SK-N-SH (cell line): ENCODE measurements around the gene ABHD4. TPM values are rescaled to one million over a fixed set of nuclear protein-coding genes. Genes with fewer than 3 reads are reported as not detected.
A peak's percentile ranks its signal among the peaks of the same experiment; 100 is the strongest.

Experiments used
- CTCF ChIA-PET: fragments of 300-600, 350-600 bp; formaldehyde crosslinking; extraction: SDS; loops from one replicate; lab custom pipeline; 2021; lab: Yijun Ruan, JAX
- POLR2A ChIA-PET: fragments of 350-600 bp; sonication (Branson Sonifier 250); formaldehyde crosslinking; extraction: SDS; loops from one replicate; lab custom pipeline; 2020; ENCODE audit warnings: antibody characterized with exemption, inconsistent platforms; lab: Yijun Ruan, JAX
- DNase-seq: peaks from one replicate; pipeline ENCODE4 v3.0.0; 2012
- H2AFZ ChIP-seq: fragments of 200-600 bp; sonication (generic); 2 replicates; pipeline ENCODE4 v1.8.1; 2016; ENCODE audit warnings: antibody characterized with exemption, mild to moderate bottlenecking, low read depth
- H3F3A ChIP-seq: fragments of 200-600 bp; sonication (generic); replicated peaks from 2 replicates; pipeline ENCODE3; 2016; ENCODE audit warnings: antibody characterized with exemption, mild to moderate bottlenecking; ENCODE audit not compliant: insufficient read depth
- H3K27ac ChIP-seq, 2 experiments: fragments of 200-500 bp in 1 of 2; fragments of 200-600 bp in 1 of 2; sonication (Bioruptor generic) in 1 of 2; sonication (generic), shearing (Covaris generic) in 1 of 2; 2 replicates each; pipeline versions ENCODE4 v1.5.1 to v1.6.1; 2014 to 2016; ENCODE audit warnings: low read depth in 2 of 2, inconsistent platforms in 1 of 2, low read length in 1 of 2, mild to moderate bottlenecking in 1 of 2, mixed read lengths in 1 of 2
- H3K27me3 ChIP-seq: fragments of 200-600 bp; sonication (generic), shearing (Covaris generic); 2 replicates; pipeline ENCODE4 v1.6.1; 2016; ENCODE audit warnings: mixed run types; ENCODE audit not compliant: insufficient read depth
- H3K36me3 ChIP-seq, 2 experiments: fragments of 200-500 bp in 1 of 2; fragments of 200-600 bp in 1 of 2; sonication (Bioruptor generic) in 1 of 2; sonication (generic) in 1 of 2; replicated peaks in 1 of 2; 2 replicates each; pipeline versions ENCODE3 to v1.5.1; 2014 to 2016; ENCODE audit warnings: low read length in 1 of 2, mild to moderate bottlenecking in 1 of 2; ENCODE audit not compliant: insufficient read depth in 2 of 2, control insufficient read depth in 1 of 2
- H3K4me1 ChIP-seq, 2 experiments: fragments of 200-500 bp in 1 of 2; fragments of 200-600 bp in 1 of 2; sonication (Bioruptor generic) in 1 of 2; sonication (generic), shearing (Covaris generic) in 1 of 2; 2 replicates each; pipeline versions ENCODE4 v1.5.1 to v1.6.1; 2014 to 2016; ENCODE audit warnings: low read depth in 1 of 2, low read length in 1 of 2, mixed run types in 1 of 2; ENCODE audit not compliant: insufficient read depth in 2 of 2, control insufficient read depth in 1 of 2
- H3K4me2 ChIP-seq: fragments of 200-600 bp; sonication (generic), shearing (Covaris generic); 2 replicates; pipeline ENCODE4 v1.6.1; 2017; ENCODE audit warnings: mixed run types
- H3K4me3 ChIP-seq, 2 experiments: fragments of 200-500 bp in 1 of 2; fragments of 200-600 bp in 1 of 2; sonication (Bioruptor generic) in 1 of 2; sonication (generic), shearing (Covaris generic) in 1 of 2; 2 replicates each; pipeline versions ENCODE4 v1.5.1 to v1.8.1; 2014 to 2016; ENCODE audit warnings: low read depth in 2 of 2, inconsistent platforms in 1 of 2, low read length in 1 of 2, mild to moderate bottlenecking in 1 of 2, mixed read lengths in 1 of 2, moderate library complexity in 1 of 2
- H3K79me2 ChIP-seq: fragments of 200-600 bp; sonication (generic); 2 replicates; pipeline ENCODE4 v1.8.1; 2017; ENCODE audit warnings: mild to moderate bottlenecking; ENCODE audit not compliant: insufficient read depth
- H3K9ac ChIP-seq: fragments of 200-600 bp; sonication (generic); 2 replicates; pipeline ENCODE4 v1.6.1; 2017; ENCODE audit warnings: mixed run types
- H3K9me2 ChIP-seq: fragments of 200-600 bp; sonication (generic); 2 replicates; pipeline ENCODE4 v1.6.1; 2017; ENCODE audit warnings: mixed run types
- H3K9me3 ChIP-seq: fragments of 200-600 bp; sonication (generic); 2 replicates; pipeline ENCODE4 v1.6.1; 2017; ENCODE audit warnings: mixed run types, mild to moderate bottlenecking, moderate library complexity
- H4K20me1 ChIP-seq: fragments of 200-600 bp; sonication (generic); 2 replicates; pipeline ENCODE4 v1.6.1; 2017; ENCODE audit warnings: mild to moderate bottlenecking, mixed run types; ENCODE audit not compliant: insufficient read depth
- EZH2phosphoT487 ChIP-seq: fragments of 200-600 bp; sonication (generic); IDR thresholded peaks from 2 replicates; pipeline ENCODE4 v1.6.1; 2017; ENCODE audit warnings: low read depth, mixed run types, mild to moderate bottlenecking, antibody characterized with exemption, moderate library complexity, borderline replicate concordance
- FOSL2 ChIP-seq: IDR thresholded peaks from 2 replicates; pipeline ENCODE4 v1.4.0; 2012; ENCODE audit warnings: low read depth, mild to moderate bottlenecking, moderate library complexity, borderline replicate concordance
- FOXM1 ChIP-seq: IDR thresholded peaks from 2 replicates; pipeline ENCODE4 v1.4.0; 2012; ENCODE audit warnings: low read depth, mild to moderate bottlenecking
- GABPA ChIP-seq: IDR thresholded peaks from 2 replicates; pipeline ENCODE4 v1.4.0; 2012; ENCODE audit warnings: low read depth, mild to moderate bottlenecking
- GATA2 ChIP-seq: sonication (generic); formaldehyde crosslinking; IDR thresholded peaks from 2 replicates; pipeline ENCODE4 v1.5.0; 2020; ENCODE audit warnings: mild to moderate bottlenecking, missing genetic modification reagents
- MXI1 ChIP-seq: IDR thresholded peaks from 2 replicates; pipeline ENCODE4 v1.6.1; 2012; ENCODE audit warnings: mild to moderate bottlenecking, low read depth, low read length, improper control_type of control experiment
- NFIC ChIP-seq: IDR thresholded peaks from 2 replicates; pipeline ENCODE4 v1.4.0; 2012; ENCODE audit warnings: borderline replicate concordance
- NRF1 ChIP-seq: IDR thresholded peaks from 2 replicates; pipeline ENCODE4 v1.6.1; 2012; ENCODE audit warnings: low read depth, mild to moderate bottlenecking, low read length
- POLR2AphosphoS5 ChIP-seq: IDR thresholded peaks from 2 replicates; pipeline ENCODE4 v1.6.1; 2012; ENCODE audit warnings: low read depth, low read length
- RCOR1 ChIP-seq: fragments of 150-350 bp; IDR thresholded peaks from 2 replicates; pipeline ENCODE4 v1.6.1; 2017; ENCODE audit warnings: antibody characterized with exemption, low read length
- RFX5 ChIP-seq: IDR thresholded peaks from 2 replicates; pipeline ENCODE4 v1.6.1; 2012; ENCODE audit warnings: mild to moderate bottlenecking, improper control_type of control experiment, low read length
- SIN3A ChIP-seq: IDR thresholded peaks from 2 replicates; pipeline ENCODE4 v1.6.1; 2012; ENCODE audit warnings: low read depth, mild to moderate bottlenecking, low read length, moderate library complexity, borderline replicate concordance
- TCF12 ChIP-seq: IDR thresholded peaks from 2 replicates; pipeline ENCODE4 v1.4.0; 2012
- TEAD4 ChIP-seq: IDR thresholded peaks from 2 replicates; pipeline ENCODE4 v1.4.0; 2012; ENCODE audit warnings: mild to moderate bottlenecking, borderline replicate concordance; ENCODE audit not compliant: insufficient read depth
- YY1 ChIP-seq: IDR thresholded peaks from 2 replicates; pipeline ENCODE4 v1.4.0; 2012; ENCODE audit warnings: low read depth, mild to moderate bottlenecking
- WGBS: methylation state at CpG from one replicate; pipeline ENCODE4 v1.1.6; 2017; ENCODE audit warnings: low lambda C conversion rate; 5-methylcytosine and 5-hydroxymethylcytosine counted together
- polyA plus RNA-seq, 3 experiments: library from polyadenylated mRNA; depleted of rRNA; stranded (reverse); fragments of >200 nt; gene quantifications; 2 replicates each; pipeline ENCODE4 v1.2.3, GENCODE V29; 2012
- TF ChIP-seq, protein P1 (sequence below): fragments of 150-350 bp; IDR thresholded peaks from 2 replicates; pipeline ENCODE4 v1.6.1; 2017; ENCODE audit warnings: antibody characterized with exemption, low read length, low read depth, borderline replicate concordance
- TF ChIP-seq, protein P2 (sequence below): IDR thresholded peaks from 2 replicates; pipeline ENCODE4 v1.6.1; 2012; ENCODE audit warnings: mild to moderate bottlenecking, low read depth, low read length, moderate library complexity
- TF ChIP-seq, protein P3 (sequence below): IDR thresholded peaks from 2 replicates; pipeline ENCODE4 v1.4.0; 2012; ENCODE audit warnings: low read depth

ABHD4 gene
- polyA plus RNA-seq, 1 of the 3 experiments (the other 2 are of a cell fraction), result 15.0 TPM

DNA sequence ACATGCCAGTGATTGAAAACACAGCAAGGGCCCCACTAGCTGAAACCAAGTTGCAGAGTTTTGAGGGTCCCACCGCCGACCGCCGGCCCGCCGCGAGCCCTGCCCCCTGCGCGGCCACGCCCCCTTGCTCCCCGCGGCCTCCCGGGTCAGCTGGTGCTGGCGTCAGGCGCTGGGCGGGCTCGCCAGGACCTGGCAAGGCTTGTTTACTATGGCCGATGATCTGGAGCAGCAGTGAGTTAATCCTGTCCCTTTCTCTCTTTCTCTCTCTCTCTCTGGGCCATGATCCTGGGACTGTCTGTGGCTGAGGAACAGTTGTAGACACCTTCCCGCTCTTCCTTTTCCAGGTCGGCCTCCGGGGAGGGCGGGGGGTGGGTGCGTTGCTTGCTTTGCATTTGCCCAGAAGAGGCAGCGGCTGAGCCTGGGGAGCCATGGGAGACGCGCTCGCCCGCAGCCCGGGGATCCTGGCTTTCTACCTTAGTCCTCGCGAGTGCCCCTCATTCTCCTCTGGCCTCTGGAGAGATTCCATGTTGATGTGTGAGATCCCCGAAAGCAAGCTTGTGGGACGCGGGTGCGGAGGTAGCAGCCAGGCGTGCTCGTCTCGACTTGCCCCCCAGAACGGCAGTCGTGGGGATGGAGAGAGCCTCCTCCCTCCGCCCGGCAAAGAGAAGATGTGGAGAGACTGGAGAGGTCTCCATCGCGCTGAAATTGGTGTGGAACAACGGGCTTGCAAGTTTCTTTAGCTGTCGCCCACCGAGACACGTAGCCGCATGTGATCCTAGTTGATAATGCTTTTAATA is at the start of gene ABHD4 (continued):
- TF ChIP-seq, protein P1, sequence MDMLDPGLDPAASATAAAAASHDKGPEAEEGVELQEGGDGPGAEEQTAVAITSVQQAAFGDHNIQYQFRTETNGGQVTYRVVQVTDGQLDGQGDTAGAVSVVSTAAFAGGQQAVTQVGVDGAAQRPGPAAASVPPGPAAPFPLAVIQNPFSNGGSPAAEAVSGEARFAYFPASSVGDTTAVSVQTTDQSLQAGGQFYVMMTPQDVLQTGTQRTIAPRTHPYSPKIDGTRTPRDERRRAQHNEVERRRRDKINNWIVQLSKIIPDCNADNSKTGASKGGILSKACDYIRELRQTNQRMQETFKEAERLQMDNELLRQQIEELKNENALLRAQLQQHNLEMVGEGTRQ, result no peak; the same call in 1 of the 2 replicates
- TF ChIP-seq GATA2 (CRISPR knock-in tag) (no peak), POLR2AphosphoS5 (peak; percentile 69), NRF1 (no peak), GABPA (no peak), SIN3A (peak; percentile 32; the same call in 1 of the 2 replicates), RCOR1 (no peak), NFIC (no peak)
- TF ChIP-seq, protein P2, sequence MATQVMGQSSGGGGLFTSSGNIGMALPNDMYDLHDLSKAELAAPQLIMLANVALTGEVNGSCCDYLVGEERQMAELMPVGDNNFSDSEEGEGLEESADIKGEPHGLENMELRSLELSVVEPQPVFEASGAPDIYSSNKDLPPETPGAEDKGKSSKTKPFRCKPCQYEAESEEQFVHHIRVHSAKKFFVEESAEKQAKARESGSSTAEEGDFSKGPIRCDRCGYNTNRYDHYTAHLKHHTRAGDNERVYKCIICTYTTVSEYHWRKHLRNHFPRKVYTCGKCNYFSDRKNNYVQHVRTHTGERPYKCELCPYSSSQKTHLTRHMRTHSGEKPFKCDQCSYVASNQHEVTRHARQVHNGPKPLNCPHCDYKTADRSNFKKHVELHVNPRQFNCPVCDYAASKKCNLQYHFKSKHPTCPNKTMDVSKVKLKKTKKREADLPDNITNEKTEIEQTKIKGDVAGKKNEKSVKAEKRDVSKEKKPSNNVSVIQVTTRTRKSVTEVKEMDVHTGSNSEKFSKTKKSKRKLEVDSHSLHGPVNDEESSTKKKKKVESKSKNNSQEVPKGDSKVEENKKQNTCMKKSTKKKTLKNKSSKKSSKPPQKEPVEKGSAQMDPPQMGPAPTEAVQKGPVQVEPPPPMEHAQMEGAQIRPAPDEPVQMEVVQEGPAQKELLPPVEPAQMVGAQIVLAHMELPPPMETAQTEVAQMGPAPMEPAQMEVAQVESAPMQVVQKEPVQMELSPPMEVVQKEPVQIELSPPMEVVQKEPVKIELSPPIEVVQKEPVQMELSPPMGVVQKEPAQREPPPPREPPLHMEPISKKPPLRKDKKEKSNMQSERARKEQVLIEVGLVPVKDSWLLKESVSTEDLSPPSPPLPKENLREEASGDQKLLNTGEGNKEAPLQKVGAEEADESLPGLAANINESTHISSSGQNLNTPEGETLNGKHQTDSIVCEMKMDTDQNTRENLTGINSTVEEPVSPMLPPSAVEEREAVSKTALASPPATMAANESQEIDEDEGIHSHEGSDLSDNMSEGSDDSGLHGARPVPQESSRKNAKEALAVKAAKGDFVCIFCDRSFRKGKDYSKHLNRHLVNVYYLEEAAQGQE, result no peak

DNA sequence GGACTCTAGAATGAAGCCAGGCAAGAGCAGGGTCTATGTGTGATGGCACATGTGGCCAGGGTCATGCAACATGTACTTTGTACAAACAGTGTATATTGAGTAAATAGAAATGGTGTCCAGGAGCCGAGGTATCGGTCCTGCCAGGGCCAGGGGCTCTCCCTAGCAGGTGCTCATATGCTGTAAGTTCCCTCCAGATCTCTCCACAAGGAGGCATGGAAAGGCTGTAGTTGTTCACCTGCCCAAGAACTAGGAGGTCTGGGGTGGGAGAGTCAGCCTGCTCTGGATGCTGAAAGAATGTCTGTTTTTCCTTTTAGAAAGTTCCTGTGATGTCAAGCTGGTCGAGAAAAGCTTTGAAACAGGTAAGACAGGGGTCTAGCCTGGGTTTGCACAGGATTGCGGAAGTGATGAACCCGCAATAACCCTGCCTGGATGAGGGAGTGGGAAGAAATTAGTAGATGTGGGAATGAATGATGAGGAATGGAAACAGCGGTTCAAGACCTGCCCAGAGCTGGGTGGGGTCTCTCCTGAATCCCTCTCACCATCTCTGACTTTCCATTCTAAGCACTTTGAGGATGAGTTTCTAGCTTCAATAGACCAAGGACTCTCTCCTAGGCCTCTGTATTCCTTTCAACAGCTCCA is 48.7 kb upstream of the ABHD4 start:
- Histone ChIP-seq H3K36me3 (no peaks in the 10 kb centered on the region), H3K27me3 (no peaks in the 10 kb centered on the region), H2AFZ (peak overlapping the region; percentile 37; the same call in 1 of the 2 replicates), H3F3A (peaks cover 24% of the 10 kb centered on the region), H3K9me3 (no peaks in the 10 kb centered on the region), H4K20me1 (no peaks in the 10 kb centered on the region), H3K9ac (no peak overlapping the region), H3K4me1 (peaks cover 0 to 60% of the 10 kb centered on the region in 2 experiments; a peak in 2 of 4 replicates), H3K9me2 (no peaks in the 10 kb centered on the region), H3K4me3 (no peak overlapping the region), H3K27ac (peak overlapping the region in 1 of 2 experiments; percentile 34; a peak in 2 of 4 replicates), H3K79me2 (no peaks in the 10 kb centered on the region), H3K4me2 (0 out of 2 replicates have a peak overlapping the region, but pooled peaks have one; percentile 48)
- TF ChIP-seq GABPA, result no peak
- no peak for TF ChIP-seq RFX5
- TF ChIP-seq EZH2phosphoT487, result no peak
- no peak for TF ChIP-seq TEAD4
- no peak for TF ChIP-seq YY1
- TF ChIP-seq, protein P3, sequence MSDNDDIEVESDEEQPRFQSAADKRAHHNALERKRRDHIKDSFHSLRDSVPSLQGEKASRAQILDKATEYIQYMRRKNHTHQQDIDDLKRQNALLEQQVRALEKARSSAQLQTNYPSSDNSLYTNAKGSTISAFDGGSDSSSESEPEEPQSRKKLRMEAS, result no peak
- TF ChIP-seq MXI1, result no peak
- no peak for TF ChIP-seq TCF12
- TF ChIP-seq GATA2 (CRISPR knock-in tag), result no peak
- no peak for TF ChIP-seq FOXM1
- no peak for TF ChIP-seq FOSL2
- DNase-seq, result no peak
- WGBS, result 89% methylated on average over 6 of the region's 6 CpGs
- ChIA-PET CTCF (interaction anchor here (1.6 to 10.3 kb wide), 3 partner anchors 6 to 302 kb away, joined by 3 to 116 read pairs (median 44); no protein-coding TSS in a partner anchor), POLR2A (no interaction called here)
